H1 (cell line): ENCODE measurements around the gene EBPL. TPM values are rescaled to one million over a fixed set of nuclear protein-coding genes. Genes with fewer than 3 reads are reported as not detected.

Source experiments
- CTCF ChIA-PET: fragments of 300-600 bp; sonication (Branson Sonifier 250); formaldehyde crosslinking; loops from one replicate; lab custom pipeline; 2021; ENCODE audit not compliant: partially characterized antibody; lab: Charles Lee
- POLR2A ChIA-PET: fragments of 300-600 bp; sonication (Branson Sonifier 250); formaldehyde crosslinking; loops from one replicate; lab custom pipeline; 2021; ENCODE audit warnings: inconsistent platforms; ENCODE audit not compliant: partially characterized antibody; lab: Charles Lee
- DNase-seq, 2 experiments: peaks; one replicate each; pipeline versions ENCODE4 v3.0.0 to v3.0.0-alpha.2; 2010 to 2022; ENCODE audit warnings: low spot score in 2 of 2, low read depth in 1 of 2, mixed read lengths in 1 of 2
- FAIRE-seq: peaks from 2 replicates; lab custom pipeline; 2011; peaks lifted over from hg19 to GRCh38; lab: Jason Lieb, UNC
- H2AFZ ChIP-seq: 2 replicates; pipeline ENCODE4 v1.8.1; 2012; ENCODE audit warnings: low read length, inconsistent platforms
- H2AK5ac ChIP-seq: 2 replicates; pipeline ENCODE4 v1.6.1; 2013; ENCODE audit warnings: low read depth, low read length
- H2BK120ac ChIP-seq: replicated peaks from 2 replicates; pipeline ENCODE3; 2013; ENCODE audit warnings: low read depth, low read length, inconsistent platforms
- H2BK12ac ChIP-seq: 2 replicates; pipeline ENCODE4 v1.6.1; 2013; ENCODE audit warnings: low read depth, low read length
- H2BK15ac ChIP-seq: 2 replicates; pipeline ENCODE4 v1.6.1; 2013; ENCODE audit warnings: low read length
- H2BK20ac ChIP-seq: 2 replicates; pipeline ENCODE4 v1.6.1; 2013; ENCODE audit warnings: low read length
- H2BK5ac ChIP-seq: 2 replicates; pipeline ENCODE4 v1.6.1; 2013; ENCODE audit warnings: low read depth, low read length
- H3K14ac ChIP-seq: 2 replicates; pipeline ENCODE4 v1.6.1; 2013; ENCODE audit warnings: inconsistent platforms; ENCODE audit not compliant: insufficient read length
- H3K18ac ChIP-seq: 2 replicates; pipeline ENCODE4 v1.6.1; 2013; ENCODE audit warnings: low read length; ENCODE audit errors: extremely low read depth
- H3K23ac ChIP-seq: 2 replicates; pipeline ENCODE4 v1.6.1; 2013; ENCODE audit warnings: inconsistent platforms; ENCODE audit not compliant: insufficient read length
- H3K23me2 ChIP-seq: 2 replicates; pipeline ENCODE4 v1.6.1; 2013; ENCODE audit warnings: low read depth, low read length
- H3K27ac ChIP-seq: 2 replicates; pipeline ENCODE4 v1.6.1; 2011; ENCODE audit warnings: low read depth, low read length, inconsistent platforms
- H3K27me3 ChIP-seq, 4 experiments: replicated peaks in 1 of 4; 1 replicate in 1 of 4; 2 replicates in 3 of 4; pipeline versions ENCODE4 v1.6.1 to v1.8.1; 2011 to 2013; ENCODE audit warnings: low read length in 3 of 4, mild to moderate bottlenecking in 3 of 4, inconsistent platforms in 2 of 4, mixed read lengths in 2 of 4, moderate library complexity in 1 of 4; ENCODE audit not compliant: control insufficient read depth in 3 of 4, insufficient read depth in 3 of 4; ENCODE audit errors: extremely low read depth in 1 of 4
- H3K36me3 ChIP-seq, 4 experiments: 2 replicates each; pipeline versions ENCODE4 v1.6.1 to v1.8.1; 2011 to 2013; ENCODE audit warnings: mild to moderate bottlenecking in 4 of 4, low read length in 3 of 4, moderate library complexity in 2 of 4, control low read depth in 1 of 4, inconsistent platforms in 1 of 4; ENCODE audit not compliant: insufficient read depth in 4 of 4, control insufficient read depth in 2 of 4
- H3K4ac ChIP-seq: replicated peaks from 2 replicates; pipeline ENCODE3; 2013; ENCODE audit warnings: low read length, low read depth, mixed read lengths, inconsistent platforms; ENCODE audit not compliant: insufficient read length
- H3K4me1 ChIP-seq, 4 experiments: replicated peaks in 1 of 4; 1 replicate in 1 of 4; 2 replicates in 3 of 4; pipeline versions ENCODE4 v1.6.1 to v1.8.1; 2011 to 2013; ENCODE audit warnings: low read length in 3 of 4, inconsistent platforms in 2 of 4, mixed read lengths in 1 of 4; ENCODE audit not compliant: insufficient read depth in 4 of 4, control insufficient read depth in 3 of 4
- H3K4me2 ChIP-seq, 2 experiments: 2 replicates each; pipeline versions ENCODE4 v1.6.1 to v1.8.1; 2011 to 2013; ENCODE audit warnings: low read depth in 2 of 2, low read length in 2 of 2, control low read depth in 1 of 2, inconsistent platforms in 1 of 2, mild to moderate bottlenecking in 1 of 2; ENCODE audit not compliant: insufficient read depth in 1 of 2
- H3K4me3 ChIP-seq, 4 experiments: fragments of 200-600, 300-600 bp in 1 of 4; sonication (generic), shearing (Covaris generic), sonication (Bioruptor Twin) in 1 of 4; 2 replicates each; pipeline versions ENCODE4 v1.5.1 to v1.8.1; 2011 to 2016; ENCODE audit warnings: low read length in 4 of 4, low read depth in 3 of 4, control low read depth in 2 of 4, inconsistent platforms in 2 of 4, mild to moderate bottlenecking in 2 of 4, mixed read lengths in 1 of 4, moderate library complexity in 1 of 4; ENCODE audit not compliant: insufficient read depth in 2 of 4; ENCODE audit errors: extremely low read depth in 1 of 4
- H3K56ac ChIP-seq: replicated peaks from 2 replicates; pipeline ENCODE3; 2013; ENCODE audit warnings: low read depth, mild to moderate bottlenecking, mixed read lengths, low read length, inconsistent platforms; ENCODE audit not compliant: insufficient read length
- H3K79me1 ChIP-seq: 2 replicates; pipeline ENCODE4 v1.6.1; 2013; ENCODE audit warnings: low read depth, low read length, control low read depth
- H3K79me2 ChIP-seq, 2 experiments: 2 replicates each; pipeline versions ENCODE4 v1.6.1 to v1.8.1; 2012 to 2013; ENCODE audit warnings: low read length in 2 of 2, mild to moderate bottlenecking in 2 of 2, inconsistent platforms in 1 of 2; ENCODE audit not compliant: insufficient read depth in 2 of 2, control insufficient read depth in 1 of 2
- H3K9ac ChIP-seq, 4 experiments: replicated peaks in 1 of 4; 1 replicate in 1 of 4; 2 replicates in 3 of 4; pipeline versions ENCODE4 v1.6.1 to v1.8.1; 2011 to 2013; ENCODE audit warnings: low read depth in 3 of 4, low read length in 3 of 4, control low read depth in 2 of 4, mild to moderate bottlenecking in 2 of 4, moderate library complexity in 2 of 4, inconsistent platforms in 1 of 4; ENCODE audit errors: extremely low read depth in 1 of 4
- H3K9me3 ChIP-seq, 2 experiments: 2 replicates each; pipeline versions ENCODE4 v1.6.1 to v1.8.1; 2012 to 2013; ENCODE audit warnings: mild to moderate bottlenecking in 2 of 2, moderate library complexity in 2 of 2, control low read depth in 1 of 2, inconsistent platforms in 1 of 2, low read depth in 1 of 2, low read length in 1 of 2, mixed read lengths in 1 of 2; ENCODE audit not compliant: insufficient read depth in 2 of 2
- H4K20me1 ChIP-seq, 2 experiments: replicated peaks in 1 of 2; 2 replicates each; pipeline versions ENCODE3 to v1.8.1; 2011 to 2013; ENCODE audit warnings: inconsistent platforms in 2 of 2, low read length in 2 of 2, mild to moderate bottlenecking in 1 of 2; ENCODE audit not compliant: insufficient read depth in 2 of 2, control insufficient read depth in 1 of 2
- H4K5ac ChIP-seq: 2 replicates; pipeline ENCODE4 v1.6.1; 2013; ENCODE audit warnings: low read length, low read depth, mixed read lengths, inconsistent platforms; ENCODE audit not compliant: insufficient read length
- H4K8ac ChIP-seq: 2 replicates; pipeline ENCODE4 v1.8.0; 2013; ENCODE audit warnings: mild to moderate bottlenecking, moderate library complexity, low read length, inconsistent platforms; ENCODE audit not compliant: insufficient read depth; ENCODE audit errors: extremely low read depth
- H4K91ac ChIP-seq: replicated peaks from 2 replicates; pipeline ENCODE3; 2013; ENCODE audit warnings: low read length, mixed read lengths, inconsistent platforms; ENCODE audit not compliant: insufficient read length
- BACH1 ChIP-seq: IDR thresholded peaks from 2 replicates; pipeline ENCODE4 v1.6.1; 2012; ENCODE audit warnings: low read length, improper control_type of control experiment
- EGR1 ChIP-seq: IDR thresholded peaks from 2 replicates; pipeline ENCODE4 v1.6.1; 2011; ENCODE audit warnings: low read depth, low read length, borderline replicate concordance
- EZH2 ChIP-seq: fragments of 200-600 bp; sonication (generic); IDR thresholded peaks from 2 replicates; pipeline ENCODE4 v1.7.1; 2012; ENCODE audit warnings: low read depth, mild to moderate bottlenecking, moderate library complexity, low read length, inconsistent platforms; ENCODE audit not compliant: severe bottlenecking
- FOSL1 ChIP-seq: IDR thresholded peaks from 2 replicates; pipeline ENCODE4 v1.6.1; 2011; ENCODE audit warnings: mild to moderate bottlenecking, low read depth, low read length, moderate library complexity; ENCODE audit not compliant: insufficient read depth
- MAFK ChIP-seq: IDR thresholded peaks from 2 replicates; pipeline ENCODE4 v1.6.1; 2012; ENCODE audit warnings: low read depth, mild to moderate bottlenecking, improper control_type of control experiment, low read length
- SP1 ChIP-seq: IDR thresholded peaks from 2 replicates; pipeline ENCODE4 v1.6.1; 2011; ENCODE audit warnings: low read depth, low read length
- TCF12 ChIP-seq: IDR thresholded peaks from 2 replicates; pipeline ENCODE4 v1.6.1; 2011; ENCODE audit warnings: low read depth, mild to moderate bottlenecking, low read length
- YY1 ChIP-seq: IDR thresholded peaks from 2 replicates; pipeline ENCODE4 v1.6.1; 2011; ENCODE audit warnings: low read depth, mild to moderate bottlenecking, low read length
- WGBS, 2 experiments: shearing (Covaris generic) in 1 of 2; methylation state at CpG; one replicate each; pipeline versions ENCODE4 v1.1.6 to v1.1.7; 2013 to 2015; ENCODE audit warnings: low lambda C conversion rate in 2 of 2, mixed read lengths in 2 of 2, inconsistent platforms in 1 of 2, low coverage in 1 of 2, missing lambda C conversion rate in 1 of 2; ENCODE audit not compliant: insufficient replicate concordance in 2 of 2, insufficient coverage in 1 of 2, insufficient read length in 1 of 2; ENCODE audit errors: extremely low coverage in 1 of 2, missing lambda C conversion rate in 1 of 2; 5-methylcytosine and 5-hydroxymethylcytosine counted together
- polyA plus RNA-seq, 7 experiments: library from polyadenylated mRNA; depleted of rRNA in 3 of 7; stranded (reverse) in 5 of 7; unstranded in 2 of 7; fragments of >200 nt in 5 of 7; fragments of 200-250 nt in 2 of 7; gene quantifications; 1 replicate in 5 of 7; 2 replicates in 1 of 7; 4 replicates in 1 of 7; pipeline versions ENCODE4 v1.2.1 to v1.2.3, GENCODE V29; 2011 to 2013; ENCODE audit warnings: missing spikeins in 2 of 7, mixed read lengths in 2 of 7
- total RNA-seq: library from RNA; stranded (reverse); fragmentation: NEBNext Ultra II Directional; extraction: Animal tissue kit (Norgen Biotek cat#: 25700); gene quantifications from 2 replicates; pipeline ENCODE4 v1.2.1, GENCODE V29; 2021
- TF ChIP-seq, protein P1 (sequence below): IDR thresholded peaks from 2 replicates; pipeline ENCODE4 v1.6.1; 2012; ENCODE audit warnings: inconsistent platforms
- TF ChIP-seq, protein P2 (sequence below), 3 experiments: IDR thresholded peaks; 1 replicate in 2 of 3; 2 replicates in 1 of 3; pipeline versions ENCODE4 v1.5.1 to v1.6.1; 2011; ENCODE audit warnings: low read length in 3 of 3, mild to moderate bottlenecking in 3 of 3, inconsistent platforms in 2 of 3, low read depth in 1 of 3, moderate library complexity in 1 of 3; ENCODE audit not compliant: insufficient read depth in 1 of 3; ENCODE audit errors: control extremely low read depth in 1 of 3

Gene EBPL
- total and polyA plus RNA-seq, 2 of the 8 experiments (the other 6 are each of a cell fraction or from before 2014, with no cell fraction given), result 130 to 204 TPM

DNA sequence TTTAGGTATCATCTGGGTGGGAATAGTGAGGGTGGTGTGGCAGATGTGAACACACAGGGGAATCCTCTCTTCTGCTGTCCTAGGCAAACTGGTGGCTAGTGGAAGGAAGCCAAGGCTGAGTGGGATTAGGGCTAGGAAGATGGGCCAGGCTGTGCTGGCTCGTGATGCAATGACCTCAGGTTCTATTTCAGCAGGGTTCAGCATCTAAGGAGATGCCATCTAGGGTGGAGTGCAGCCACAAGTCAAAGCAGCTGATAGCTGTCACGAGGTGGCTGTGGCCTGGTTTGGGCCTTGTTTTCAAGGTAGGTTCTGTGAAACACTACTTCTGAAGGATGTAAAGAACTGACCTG, 41.3 kb downstream of the EBPL start:
- DNase-seq (no peak), FAIRE-seq (no peak)
- Histone ChIP-seq H3K18ac (no peak overlapping the region), H2BK20ac (no peak overlapping the region), H3K14ac (no peak overlapping the region), H3K27me3 (no peaks in the 10 kb centered on the region), H2AFZ (no peak overlapping the region), H3K36me3 (no peaks in the 10 kb centered on the region), H3K79me1 (no peaks in the 10 kb centered on the region), H2BK15ac (no peak overlapping the region), H2BK120ac (no peak overlapping the region), H3K4me3 (no peak overlapping the region), H3K4me1 (no peaks in the 10 kb centered on the region), H4K20me1 (no peaks in the 10 kb centered on the region), H3K9me3 (no peaks in the 10 kb centered on the region), H2BK12ac (no peak overlapping the region), H3K23me2 (no peaks in the 10 kb centered on the region), H3K27ac (no peak overlapping the region), H3K9ac (no peak overlapping the region), H3K23ac (no peak overlapping the region), H3K79me2 (no peaks in the 10 kb centered on the region), H4K91ac (no peak overlapping the region), H2BK5ac (no peak overlapping the region), H2AK5ac (0 out of 2 replicates have a peak overlapping the region, but pooled peaks have one; percentile 70), H3K56ac (no peak overlapping the region), H3K4ac (no peak overlapping the region), H3K4me2 (no peak overlapping the region), H4K5ac (no peak overlapping the region), H4K8ac (no peak overlapping the region)
- POLR2A ChIA-PET, result no interaction called here
- CTCF ChIA-PET, result interaction anchor here (0.6 to 1.4 kb wide), 6 partner anchors 20 to 286 kb away, joined by 3 to 4 read pairs (median 4); partner anchors contain the start of gene SPRYD7
- no peak for TF ChIP-seq SP1
- TF ChIP-seq MAFK, result no peak
- TF ChIP-seq, protein P1, sequence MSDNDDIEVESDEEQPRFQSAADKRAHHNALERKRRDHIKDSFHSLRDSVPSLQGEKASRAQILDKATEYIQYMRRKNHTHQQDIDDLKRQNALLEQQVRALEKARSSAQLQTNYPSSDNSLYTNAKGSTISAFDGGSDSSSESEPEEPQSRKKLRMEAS, result no peak
- no peak for TF ChIP-seq YY1
- TF ChIP-seq, protein P2, sequence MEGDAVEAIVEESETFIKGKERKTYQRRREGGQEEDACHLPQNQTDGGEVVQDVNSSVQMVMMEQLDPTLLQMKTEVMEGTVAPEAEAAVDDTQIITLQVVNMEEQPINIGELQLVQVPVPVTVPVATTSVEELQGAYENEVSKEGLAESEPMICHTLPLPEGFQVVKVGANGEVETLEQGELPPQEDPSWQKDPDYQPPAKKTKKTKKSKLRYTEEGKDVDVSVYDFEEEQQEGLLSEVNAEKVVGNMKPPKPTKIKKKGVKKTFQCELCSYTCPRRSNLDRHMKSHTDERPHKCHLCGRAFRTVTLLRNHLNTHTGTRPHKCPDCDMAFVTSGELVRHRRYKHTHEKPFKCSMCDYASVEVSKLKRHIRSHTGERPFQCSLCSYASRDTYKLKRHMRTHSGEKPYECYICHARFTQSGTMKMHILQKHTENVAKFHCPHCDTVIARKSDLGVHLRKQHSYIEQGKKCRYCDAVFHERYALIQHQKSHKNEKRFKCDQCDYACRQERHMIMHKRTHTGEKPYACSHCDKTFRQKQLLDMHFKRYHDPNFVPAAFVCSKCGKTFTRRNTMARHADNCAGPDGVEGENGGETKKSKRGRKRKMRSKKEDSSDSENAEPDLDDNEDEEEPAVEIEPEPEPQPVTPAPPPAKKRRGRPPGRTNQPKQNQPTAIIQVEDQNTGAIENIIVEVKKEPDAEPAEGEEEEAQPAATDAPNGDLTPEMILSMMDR (IDR thresholded peaks at IDR 0.05; ENCODE audit: control extremely low read depth in 1 of 3, insufficient read depth in 1 of 3, low read depth in 1 of 3, low read length in 3 of 3), result no peak
- TF ChIP-seq BACH1, result no peak
- TF ChIP-seq TCF12, result no peak
- no peak for TF ChIP-seq FOSL1
- TF ChIP-seq EZH2, result no peak
- no peak for TF ChIP-seq EGR1
- WGBS, 2 experiments, result 77% methylated on average over 2 of the region's 2 CpGs; no CpG with 5 or more reads in 1 of the 2 experiments
